HG02970 (cell line): ENCODE data around the gene MED20.
A peak's percentile ranks its signal among the peaks of the same experiment; 100 is the strongest.
"Not testable (repeated sequence)": the region's sequence is repeated elsewhere in the genome, so short reads cannot be mapped to it uniquely, and the experiment has no call there.

Source experiments
- ATAC-seq: cut with Tn5 transposase; IDR thresholded peaks from one replicate; pipeline ENCODE4 v1.9.1; 2021; ENCODE audit warnings: mild to moderate bottlenecking, moderate library complexity, moderate number of reproducible peaks; ENCODE audit not compliant: unreplicated experiment, low FRiP score

Gene MED20, protein sequence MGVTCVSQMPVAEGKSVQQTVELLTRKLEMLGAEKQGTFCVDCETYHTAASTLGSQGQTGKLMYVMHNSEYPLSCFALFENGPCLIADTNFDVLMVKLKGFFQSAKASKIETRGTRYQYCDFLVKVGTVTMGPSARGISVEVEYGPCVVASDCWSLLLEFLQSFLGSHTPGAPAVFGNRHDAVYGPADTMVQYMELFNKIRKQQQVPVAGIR

GRCh38 chr6:41920921-41921711 lies at the start of gene MED20, which contains the start of gene BYSL:
MED20 (minus strand) TSS chr6:41921139; CDS start chr6:41921018, 121 bp downstream.
BYSL (plus strand) TSS chr6:41921499; CDS start chr6:41921563, 64 bp downstream.
- peak; percentile 91 for ATAC-seq

DNA sequence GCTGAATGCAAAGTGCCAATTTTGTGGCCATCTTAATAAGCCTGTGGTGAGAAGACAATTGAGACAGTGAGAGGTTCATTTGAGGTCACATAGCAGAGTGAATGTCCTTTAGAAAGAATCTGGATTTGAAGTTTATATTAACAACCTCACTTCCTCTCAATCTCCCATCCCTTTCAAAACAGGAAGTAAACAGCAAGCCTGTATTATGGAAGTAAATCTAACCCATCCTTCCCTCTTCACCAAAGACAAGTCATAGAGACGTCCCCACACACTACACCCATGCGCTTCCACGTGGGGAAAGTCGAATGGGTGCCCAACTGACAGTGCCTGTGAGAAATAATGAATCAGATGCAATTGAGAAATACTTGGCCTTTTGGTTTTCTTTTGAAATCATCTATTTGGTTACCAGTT lies 49.5 kb upstream of the MED20 start:
- no peak for ATAC-seq

DNA sequence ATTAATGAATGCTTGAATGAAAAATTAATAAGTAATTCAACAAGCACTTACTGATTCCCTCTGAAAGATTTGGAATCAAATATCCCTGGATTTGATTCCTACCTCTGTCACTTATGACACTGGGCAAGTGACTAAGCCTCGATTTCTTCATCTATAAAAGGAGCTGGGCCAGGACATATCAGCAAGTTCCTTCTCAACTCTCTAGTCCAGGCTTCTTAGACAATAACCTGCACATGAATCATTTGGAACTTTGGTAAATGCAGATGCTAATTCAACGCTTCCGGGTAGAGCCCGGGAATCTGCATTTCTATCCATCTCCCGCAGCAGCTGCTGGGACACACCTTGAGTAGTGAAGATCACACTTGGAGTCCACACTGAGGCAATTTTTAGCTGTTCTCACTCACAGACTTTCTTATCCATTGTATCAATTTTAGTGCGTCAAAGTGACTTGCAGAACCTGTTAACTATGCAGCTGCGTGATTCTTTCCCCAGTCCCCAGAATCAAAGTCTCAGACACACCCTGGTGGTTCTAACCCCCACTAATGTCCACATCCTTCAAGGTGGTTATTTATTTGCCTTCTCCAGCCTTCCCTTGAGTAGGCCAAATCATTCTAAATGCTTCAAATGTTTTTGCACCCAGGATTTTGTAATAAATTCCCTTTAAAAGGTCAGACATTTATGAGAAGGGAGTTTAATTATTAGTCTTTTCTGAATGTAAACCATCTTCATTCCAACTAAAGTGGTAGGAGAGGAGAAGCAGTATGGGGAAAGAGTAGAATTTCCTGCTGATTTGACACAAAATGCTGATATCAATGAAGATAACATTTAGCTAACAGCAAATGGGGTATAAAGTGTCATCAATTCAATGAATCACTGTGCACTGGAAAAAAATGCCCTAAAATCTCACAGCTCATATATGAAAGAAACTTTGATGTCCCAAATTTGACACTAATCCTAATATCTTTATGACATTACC lies 46.7 kb upstream of the MED20 start:
- ATAC-seq: no peak

GRCh38 chr6:41966961-41967311 lies 46.0 kb upstream of the MED20 start:
- ATAC-seq: no peak

GRCh38 chr6:41966214-41966920 lies 45.4 kb upstream of the MED20 start:
- ATAC-seq: no peak

- ATAC-seq: no peak
These were observed 44.7 kb upstream of the MED20 start for GRCh38 chr6:41965429-41966213.

GRCh38 chr6:41964201-41964887 lies 43.4 kb upstream of the MED20 start:
- ATAC-seq: no peak

GRCh38 chr6:41963371-41963770 lies 42.4 kb upstream of the MED20 start:
- ATAC-seq: no peak

DNA sequence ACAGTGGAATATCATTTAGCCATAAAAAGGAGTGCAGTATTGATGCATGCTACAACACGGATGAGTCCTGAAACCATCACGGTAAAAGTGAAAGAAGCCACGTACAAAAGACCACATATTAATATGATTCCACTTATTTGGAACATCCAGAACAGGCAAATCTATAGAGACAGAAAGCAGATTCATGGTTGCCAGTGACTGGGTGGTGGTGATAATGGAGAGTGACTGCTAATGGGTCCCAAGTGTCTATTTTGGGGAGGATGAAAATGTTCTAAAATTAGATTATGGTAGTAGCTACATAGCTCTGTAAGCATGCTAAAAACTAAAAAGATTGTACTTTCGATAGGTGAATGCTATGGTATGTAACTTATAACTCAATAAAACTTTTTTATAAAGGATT lies 39.1 kb upstream of the MED20 start:
- no peak for ATAC-seq

DNA sequence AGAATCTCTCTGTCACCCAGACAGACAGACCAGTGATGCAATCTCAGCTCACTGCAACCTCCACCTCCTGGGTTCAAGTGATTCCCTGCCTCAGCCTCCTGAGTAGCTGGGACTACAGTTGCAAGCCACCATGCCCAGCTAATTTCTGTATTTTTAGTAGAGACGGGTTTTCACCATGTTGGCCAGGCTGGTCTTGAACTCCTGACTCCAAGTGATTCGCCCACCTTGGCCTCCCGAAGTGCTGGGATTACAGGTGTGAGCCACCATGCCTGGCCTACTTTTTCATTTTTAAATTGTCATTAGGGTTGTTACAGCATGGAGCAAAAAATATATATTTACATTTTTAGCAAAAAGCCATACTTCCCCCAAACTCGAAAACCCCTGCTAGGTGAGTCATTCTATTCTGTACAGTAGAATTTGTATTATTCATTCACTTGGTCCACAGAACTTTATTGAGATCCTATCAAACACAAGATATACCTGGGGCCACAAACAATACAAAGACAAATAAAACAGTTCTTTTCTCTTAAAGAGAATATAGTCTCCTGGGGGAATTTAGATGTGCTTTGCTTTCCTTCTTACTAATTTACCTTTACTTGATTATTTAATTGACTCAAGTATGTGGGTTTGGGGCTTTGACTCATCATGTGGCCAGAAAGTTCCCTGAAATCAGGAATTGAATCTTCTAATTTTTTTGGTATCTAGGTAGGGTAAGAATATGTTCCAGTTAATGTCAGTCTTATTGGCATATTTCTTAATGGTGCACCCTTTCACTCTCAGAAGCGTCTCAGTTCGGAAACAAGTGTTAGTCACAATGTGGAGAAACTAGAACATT lies 37.3 kb upstream of the MED20 start:
- no peak for ATAC-seq

- ATAC-seq: no peak
These were observed 36.2 kb upstream of the MED20 start for GRCh38 chr6:41957117-41957516.

GRCh38 chr6:41955412-41955811 lies 34.5 kb upstream of the MED20 start:
- no peak for ATAC-seq

DNA sequence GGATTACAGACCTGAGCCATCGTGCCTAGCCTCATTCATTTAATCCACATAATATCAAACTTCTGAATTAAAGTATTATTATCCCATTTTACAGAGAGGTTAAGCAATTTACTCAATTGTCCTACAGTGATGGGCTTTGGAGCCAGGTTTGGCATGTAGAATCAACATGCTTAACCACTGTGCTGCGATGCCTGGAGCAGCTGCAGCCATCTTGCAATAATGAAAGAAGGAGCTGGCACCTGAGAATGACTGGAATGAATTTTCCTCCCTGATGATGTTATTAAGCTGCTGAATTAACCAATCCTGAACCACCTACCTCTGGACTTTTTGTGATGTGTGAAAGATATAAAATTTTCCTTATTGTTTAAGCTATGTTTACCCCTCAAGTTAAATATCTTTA lies 33.7 kb upstream of the MED20 start:
- no peak for ATAC-seq

DNA sequence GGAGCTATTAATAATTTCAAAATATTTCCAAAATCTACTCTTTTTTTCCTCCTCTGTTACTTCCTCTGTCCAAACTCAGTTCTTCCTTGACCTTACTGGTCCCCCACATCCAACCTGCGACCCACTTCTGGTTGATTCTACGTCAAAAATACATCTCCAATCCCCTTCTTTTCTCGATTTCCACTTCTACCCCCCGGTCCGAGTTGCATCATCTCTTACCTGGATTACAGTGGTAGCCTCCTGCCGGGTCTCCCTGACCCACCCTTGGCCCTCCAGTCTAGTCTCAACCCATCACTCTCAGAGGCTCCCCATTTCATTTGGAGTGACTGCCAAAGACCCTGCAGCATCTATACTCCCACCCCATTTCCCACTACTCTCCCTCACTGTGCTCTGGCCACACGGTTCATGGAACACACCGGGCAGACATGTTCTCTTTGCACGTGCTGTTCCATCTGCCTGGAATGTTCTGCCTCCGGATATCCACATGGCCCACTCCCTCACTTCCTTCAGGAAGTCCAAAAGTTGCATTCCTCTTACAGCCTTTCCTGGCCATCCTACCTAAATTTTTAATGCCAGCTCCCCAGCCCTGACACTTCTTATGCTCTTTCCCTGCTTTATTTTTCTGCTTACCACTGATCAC lies 26.8 kb upstream of the MED20 start:
- no peak for ATAC-seq

- ATAC-seq: no peak
These were observed 22.5 kb upstream of the MED20 start for GRCh38 chr6:41943456-41943855.

DNA sequence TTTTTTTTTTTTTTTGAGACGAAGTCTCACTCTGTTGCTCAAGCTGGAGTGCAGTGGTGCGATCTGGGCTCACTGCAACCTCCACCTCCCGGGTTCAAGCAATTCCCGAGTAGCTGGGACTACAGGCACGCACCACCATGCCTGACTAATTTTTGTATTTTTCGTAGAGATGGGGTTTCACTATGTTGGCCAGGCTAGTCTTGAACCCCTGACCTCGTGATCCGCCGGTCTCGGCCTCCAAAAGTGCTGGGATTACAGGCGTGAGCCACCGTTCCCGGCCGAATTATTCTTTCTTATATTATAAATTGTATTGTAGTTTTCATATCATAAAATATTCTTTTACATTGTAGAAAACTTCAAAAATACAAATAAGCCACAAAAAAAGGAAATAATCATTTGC lies 21.9 kb upstream of the MED20 start:
- ATAC-seq: not testable (repeated sequence)

DNA sequence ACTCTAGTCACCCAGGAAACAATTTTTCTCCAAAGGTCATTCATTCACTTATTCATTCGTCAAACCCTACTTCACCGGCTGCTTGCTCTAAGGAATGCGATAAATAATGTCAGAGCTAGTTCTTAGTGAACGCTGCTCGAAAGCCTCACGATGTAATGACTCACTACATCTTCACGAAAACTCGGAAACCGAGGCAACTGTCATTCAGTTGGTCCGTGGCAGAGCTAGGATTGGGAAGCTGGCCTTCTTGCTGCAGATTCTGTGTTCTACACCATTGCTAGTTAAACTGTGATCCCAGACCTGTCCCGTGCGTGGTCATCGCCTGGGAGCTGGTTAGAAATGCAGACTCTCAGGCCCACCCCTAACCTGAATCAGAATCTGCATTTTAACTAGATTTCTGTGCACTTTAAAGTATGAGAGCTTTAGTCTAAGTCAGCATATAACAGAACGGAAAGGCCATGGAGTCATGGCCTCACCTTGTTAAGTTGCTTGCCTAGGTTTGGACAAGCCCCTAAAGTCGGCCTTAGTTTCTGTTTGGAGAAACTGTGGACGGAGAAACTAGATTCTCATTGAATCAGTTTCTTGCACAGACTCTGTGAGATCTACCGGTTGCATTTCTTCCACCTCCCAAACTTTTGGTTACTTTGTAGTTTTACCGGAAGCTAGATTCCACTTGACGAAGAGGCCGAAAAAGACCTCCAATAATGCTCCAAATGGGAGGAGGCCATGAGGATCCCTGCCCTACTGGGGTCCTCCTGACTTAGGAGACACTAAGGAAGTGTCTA lies 21.3 kb upstream of the MED20 start:
- peak; percentile 4 for ATAC-seq
